Fibroblast of lung (primary cell): Measurements from ENCODE around the gene GRIN3B. TPM values are rescaled to one million over a fixed set of nuclear protein-coding genes. Genes with fewer than 3 reads are reported as not detected.
A peak's percentile ranks its signal among the peaks of the same experiment; 100 is the strongest.

Source experiments
- DNase-seq, 2 donors: peaks; one replicate each; pipeline versions ENCODE4 v3.0.0 to v3.0.0-alpha.2; 2010; ENCODE audit warnings: low read depth in 2 of 2
- H2AFZ ChIP-seq: 2 replicates; pipeline ENCODE4 v1.5.1; 2012; ENCODE audit warnings: low read length, control low read depth, inconsistent platforms
- H3K27ac ChIP-seq: 2 replicates; pipeline ENCODE4 v1.5.1; 2011; ENCODE audit warnings: low read length, control low read depth; ENCODE audit not compliant: insufficient read depth
- H3K27me3 ChIP-seq: 2 replicates; pipeline ENCODE4 v1.5.1; 2011; ENCODE audit warnings: mild to moderate bottlenecking, low read length; ENCODE audit not compliant: control insufficient read depth, insufficient read depth
- H3K36me3 ChIP-seq: 2 replicates; pipeline ENCODE4 v1.5.1; 2011; ENCODE audit warnings: low read length; ENCODE audit not compliant: control insufficient read depth, insufficient read depth
- H3K4me1 ChIP-seq: 2 replicates; pipeline ENCODE4 v1.5.1; 2011; ENCODE audit warnings: low read length; ENCODE audit not compliant: control insufficient read depth, insufficient read depth; ENCODE audit errors: extremely low read depth
- H3K4me2 ChIP-seq: 2 replicates; pipeline ENCODE4 v1.5.1; 2011; ENCODE audit warnings: low read length, control low read depth; ENCODE audit not compliant: insufficient read depth; ENCODE audit errors: extremely low read depth
- H3K4me3 ChIP-seq, 4 experiments: fragments of 200-600 bp in 1 of 4; sonication (generic) in 1 of 4; replicated peaks in 1 of 4; 2 replicates each; pipeline ENCODE4 v1.5.1; 2011 to 2016; ENCODE audit warnings: low read length in 4 of 4, low read depth in 3 of 4, mild to moderate bottlenecking in 3 of 4, control low read depth in 2 of 4, inconsistent platforms in 1 of 4, mixed read lengths in 1 of 4; ENCODE audit not compliant: insufficient read depth in 1 of 4; ENCODE audit errors: control extremely low read depth in 1 of 4
- H3K79me2 ChIP-seq: 2 replicates; pipeline ENCODE4 v1.5.1; 2012; ENCODE audit warnings: mild to moderate bottlenecking, low read length, inconsistent platforms; ENCODE audit not compliant: control insufficient read depth, insufficient read depth
- H3K9ac ChIP-seq: 2 replicates; pipeline ENCODE4 v1.5.1; 2011; ENCODE audit warnings: mild to moderate bottlenecking, low read length, control low read depth; ENCODE audit not compliant: insufficient read depth
- H3K9me3 ChIP-seq: 2 replicates; pipeline ENCODE4 v1.5.1; 2012; ENCODE audit warnings: low read depth, low read length; ENCODE audit not compliant: control insufficient read depth, insufficient read depth
- H4K20me1 ChIP-seq: 2 replicates; pipeline ENCODE4 v1.5.1; 2011; ENCODE audit warnings: low read length; ENCODE audit not compliant: control insufficient read depth, insufficient read depth; ENCODE audit errors: extremely low read depth
- EZH2 ChIP-seq: IDR thresholded peaks from 2 replicates; pipeline ENCODE4 v1.5.1; 2012; ENCODE audit warnings: low read length, control low read depth, mild to moderate bottlenecking; ENCODE audit errors: missing control alignments
- polyA plus RNA-seq, 2 donors: library from polyadenylated mRNA; depleted of rRNA in 1 of 2; stranded (reverse) in 1 of 2; unstranded in 1 of 2; fragments of >200 nt; gene quantifications; 2 replicates each; pipeline ENCODE4 v1.2.1, GENCODE V29; 2011 to 2012; ENCODE audit warnings: missing spikeins in 1 of 2
- total RNA-seq: library from RNA; depleted of rRNA; stranded (reverse); fragments of >200 nt; gene quantifications from 2 replicates; pipeline ENCODE4 v1.2.1, GENCODE V29; 2014
- TF ChIP-seq, protein P1 (sequence below), 2 donors: IDR thresholded peaks in 1 of 2; conservative IDR thresholded peaks in 1 of 2; 1 replicate in 1 of 2; 2 replicates in 1 of 2; pipeline ENCODE4 v1.5.1; 2011 to 2012; ENCODE audit warnings: low read length in 2 of 2, control low read depth in 1 of 2, inconsistent platforms in 1 of 2, low read depth in 1 of 2, mild to moderate bottlenecking in 1 of 2

Gene GRIN3B
- total and polyA plus RNA-seq, 2 donors (not counting 1 experiment from before 2014, with no cell fraction given) = 0.12 to 0.66 TPM

DNA sequence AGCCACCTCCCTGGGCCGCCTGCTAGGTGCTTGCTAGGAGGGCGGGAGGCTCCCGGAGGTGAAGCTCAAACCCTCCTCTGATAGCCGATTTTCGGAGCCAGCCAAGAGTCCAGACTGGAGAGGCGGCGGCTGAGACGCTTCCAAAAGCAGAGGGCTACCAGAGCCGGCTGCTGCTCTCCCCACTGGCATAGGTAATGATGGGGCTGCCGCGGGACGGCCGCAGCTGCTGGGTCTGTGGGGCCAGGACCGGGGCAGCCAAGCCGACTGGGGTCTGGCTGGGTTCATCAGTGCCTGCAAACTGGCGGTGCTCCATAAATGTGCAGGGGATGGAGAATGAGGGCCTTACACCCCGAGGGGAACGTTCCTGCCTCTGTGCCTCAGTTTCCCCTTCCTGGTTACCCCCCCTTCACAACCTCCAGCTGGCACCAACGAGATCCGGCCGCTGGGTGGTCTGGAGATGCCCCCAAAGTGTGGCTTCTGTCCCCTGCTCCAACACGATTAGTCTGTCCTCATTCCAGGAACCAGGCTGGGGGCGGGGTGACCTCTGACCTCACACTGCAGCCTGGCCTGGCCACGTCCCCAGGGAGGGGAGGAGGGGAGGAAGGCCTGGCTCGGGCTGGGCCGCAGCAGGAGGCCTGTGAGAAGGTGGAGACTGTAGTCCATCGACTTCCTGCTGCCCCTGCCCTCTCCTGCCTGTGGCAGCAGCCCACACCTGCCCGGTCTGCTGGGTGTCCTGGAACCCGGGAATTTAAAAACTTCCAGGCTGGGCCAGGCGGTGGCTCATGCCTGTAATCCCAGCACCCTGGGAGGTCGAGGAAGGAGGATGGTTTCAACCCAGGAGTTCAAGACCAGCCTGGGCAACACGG lies 19.9 kb upstream of the GRIN3B start:
- H2AFZ ChIP-seq = no peak overlapping the region

GRCh38 chr19:982567-983170 lies 17.6 kb upstream of the GRIN3B start:
- Histone ChIP-seq H3K79me2 (peaks cover 10% of the 10 kb centered on the region), H3K27me3 (no peaks in the 10 kb centered on the region), H4K20me1 (no peaks in the 10 kb centered on the region), H3K9ac (no peak overlapping the region), H3K4me1 (peaks cover 16% of the 10 kb centered on the region), H2AFZ (no peak overlapping the region), H3K4me2 (peak overlapping the region; percentile 71), H3K27ac (no peak overlapping the region), H3K4me3 (peak overlapping the region in 1 of 4 experiments; percentile 52), H3K9me3 (no peaks in the 10 kb centered on the region), H3K36me3 (peaks cover 3% of the 10 kb centered on the region)
- no peak for TF ChIP-seq EZH2
- TF ChIP-seq, protein P1, sequence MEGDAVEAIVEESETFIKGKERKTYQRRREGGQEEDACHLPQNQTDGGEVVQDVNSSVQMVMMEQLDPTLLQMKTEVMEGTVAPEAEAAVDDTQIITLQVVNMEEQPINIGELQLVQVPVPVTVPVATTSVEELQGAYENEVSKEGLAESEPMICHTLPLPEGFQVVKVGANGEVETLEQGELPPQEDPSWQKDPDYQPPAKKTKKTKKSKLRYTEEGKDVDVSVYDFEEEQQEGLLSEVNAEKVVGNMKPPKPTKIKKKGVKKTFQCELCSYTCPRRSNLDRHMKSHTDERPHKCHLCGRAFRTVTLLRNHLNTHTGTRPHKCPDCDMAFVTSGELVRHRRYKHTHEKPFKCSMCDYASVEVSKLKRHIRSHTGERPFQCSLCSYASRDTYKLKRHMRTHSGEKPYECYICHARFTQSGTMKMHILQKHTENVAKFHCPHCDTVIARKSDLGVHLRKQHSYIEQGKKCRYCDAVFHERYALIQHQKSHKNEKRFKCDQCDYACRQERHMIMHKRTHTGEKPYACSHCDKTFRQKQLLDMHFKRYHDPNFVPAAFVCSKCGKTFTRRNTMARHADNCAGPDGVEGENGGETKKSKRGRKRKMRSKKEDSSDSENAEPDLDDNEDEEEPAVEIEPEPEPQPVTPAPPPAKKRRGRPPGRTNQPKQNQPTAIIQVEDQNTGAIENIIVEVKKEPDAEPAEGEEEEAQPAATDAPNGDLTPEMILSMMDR (conservative IDR thresholded peaks at IDR 0.05 in 1 of 2, IDR thresholded peaks at IDR 0.05 in 1 of 2; ENCODE audit: low read depth in 1 of 2, low read length in 2 of 2) = peak; percentile 21 to 69
- peak; percentile 29 to 42 for DNase-seq

More for the DNA sequence above, 19.9 kb upstream of the GRIN3B start:
- H3K27ac ChIP-seq = no peak overlapping the region
- TF ChIP-seq, protein P1 (conservative IDR thresholded peaks at IDR 0.05 in 1 of 2, IDR thresholded peaks at IDR 0.05 in 1 of 2; ENCODE audit: low read depth in 1 of 2, low read length in 2 of 2) = no peak
- TF ChIP-seq EZH2 = no peak
- no peak overlapping the region for H3K4me3 ChIP-seq
- peak overlapping the region; percentile 8 for H3K9ac ChIP-seq
- peak overlapping the region; percentile 15 for H3K4me2 ChIP-seq
- H4K20me1 ChIP-seq = no peaks in the 10 kb centered on the region
- no peaks in the 10 kb centered on the region for H3K27me3 ChIP-seq
- no peaks in the 10 kb centered on the region for H3K9me3 ChIP-seq
- H3K36me3 ChIP-seq = no peaks in the 10 kb centered on the region
- H3K79me2 ChIP-seq = peaks cover 7% of the 10 kb centered on the region
- H3K4me1 ChIP-seq = peaks cover 16% of the 10 kb centered on the region
- DNase-seq = no peak

DNA sequence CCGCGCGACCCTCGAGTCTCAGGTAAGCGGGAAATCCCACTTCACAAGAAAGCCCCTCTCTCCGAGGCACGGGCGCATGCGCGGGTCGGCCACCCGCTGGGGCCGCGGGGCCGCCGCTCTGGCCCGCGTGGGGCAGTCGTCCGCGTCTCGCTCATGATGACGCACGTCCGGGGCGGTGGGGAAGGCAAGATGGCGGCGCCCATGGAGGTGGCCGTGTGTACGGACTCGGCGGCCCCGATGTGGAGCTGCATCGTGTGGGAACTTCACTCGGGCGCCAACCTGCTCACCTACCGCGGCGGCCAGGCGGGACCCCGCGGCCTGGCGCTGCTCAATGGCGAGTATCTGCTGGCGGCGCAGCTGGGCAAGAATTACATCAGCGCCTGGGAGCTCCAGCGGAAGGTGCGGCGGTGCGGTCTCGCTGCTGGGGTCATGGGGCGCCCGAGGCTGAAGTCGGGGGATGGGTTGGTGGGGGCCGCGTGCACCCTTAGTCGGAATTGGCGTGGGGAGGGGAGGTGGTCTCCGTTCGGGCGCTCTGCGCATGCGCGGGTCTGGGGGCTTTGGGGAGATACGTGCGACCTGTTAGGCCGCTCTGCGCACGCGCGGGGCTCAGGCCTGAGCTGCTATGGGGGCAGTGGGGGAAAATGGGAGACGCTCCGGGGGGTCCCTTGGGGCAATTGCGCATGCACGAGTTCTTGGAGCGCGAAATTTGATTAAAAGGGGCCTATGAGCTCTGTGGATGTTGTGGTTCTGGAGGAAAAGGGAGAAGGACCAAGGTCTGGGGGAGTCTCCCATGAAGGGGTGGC lies 15.9 kb upstream of the GRIN3B start, which contains the start of gene WDR18:
WDR18 (plus strand) TSS at position 181 of the 803 bp plus-strand sequence; CDS start at position 190, 9 bp downstream.
- peak within 1 kb of the TSS; percentile 87 for H3K4me2 ChIP-seq
- H3K79me2 ChIP-seq = peaks cover 10% of the 10 kb centered on the region
- H3K36me3 ChIP-seq = peaks cover 6% of the 10 kb centered on the region
- no peaks in the 10 kb centered on the region for H4K20me1 ChIP-seq
- peak; percentile 80 to 83 for DNase-seq
- no peak for TF ChIP-seq EZH2
- TF ChIP-seq, protein P1 (conservative IDR thresholded peaks at IDR 0.05 in 1 of 2, IDR thresholded peaks at IDR 0.05 in 1 of 2; ENCODE audit: low read depth in 1 of 2, low read length in 2 of 2) = no peak
- H3K9me3 ChIP-seq = no peaks in the 10 kb centered on the region
- H3K4me3 ChIP-seq = peak within 1 kb of the TSS; percentile 64 to 99 (median 94)
- peak within 1 kb of the TSS; percentile 96 for H3K9ac ChIP-seq
- peak within 1 kb of the TSS; percentile 75 for H2AFZ ChIP-seq
- H3K27me3 ChIP-seq = no peaks in the 10 kb centered on the region
- peaks cover 16% of the 10 kb centered on the region for H3K4me1 ChIP-seq
- peak within 1 kb of the TSS; percentile 80 for H3K27ac ChIP-seq
